Peyer's patch (tissue), 4 donors: ENCODE measurements around the gene DUSP1.

Experiments
- POLR2A ChIP-seq, 2 donors: fragments of 450-650 bp; IDR thresholded peaks; one replicate each; pipeline ENCODE4 v1.5.1; 2017; ENCODE audit warnings: antibody characterized with exemption in 2 of 2, mild to moderate bottlenecking in 2 of 2, moderate library complexity in 2 of 2
- TF ChIP-seq, protein P1 (sequence below), 6 experiments: fragments of 450-650 bp in 4 of 6; fragments of 200-600 bp in 2 of 6; sonication (generic) in 1 of 6; IDR thresholded peaks; one replicate each; pipeline ENCODE4 v1.5.1; 2017 to 2019; ENCODE audit warnings: antibody characterized with exemption in 6 of 6, mild to moderate bottlenecking in 3 of 6, moderate library complexity in 1 of 6

DNA sequence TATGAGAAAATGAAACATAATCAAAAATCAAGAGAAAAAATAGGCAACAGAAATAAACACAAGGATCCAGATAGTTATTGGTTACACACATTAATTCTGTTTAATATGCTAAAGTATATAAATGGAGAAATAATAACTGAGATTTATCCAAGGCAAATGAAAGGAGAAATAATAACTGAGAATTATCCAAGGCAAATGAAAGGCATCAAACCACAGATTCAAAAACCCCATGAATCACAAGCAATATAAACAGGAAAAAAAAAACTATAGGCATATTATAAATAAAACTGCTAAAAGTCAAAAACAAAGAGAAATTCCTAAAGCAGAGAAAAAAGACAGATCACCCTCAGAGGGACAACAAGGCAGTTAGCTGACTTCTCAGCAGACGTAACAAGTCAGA is 10.9 kb downstream of the DUSP1 start:
- TF ChIP-seq, protein P1, sequence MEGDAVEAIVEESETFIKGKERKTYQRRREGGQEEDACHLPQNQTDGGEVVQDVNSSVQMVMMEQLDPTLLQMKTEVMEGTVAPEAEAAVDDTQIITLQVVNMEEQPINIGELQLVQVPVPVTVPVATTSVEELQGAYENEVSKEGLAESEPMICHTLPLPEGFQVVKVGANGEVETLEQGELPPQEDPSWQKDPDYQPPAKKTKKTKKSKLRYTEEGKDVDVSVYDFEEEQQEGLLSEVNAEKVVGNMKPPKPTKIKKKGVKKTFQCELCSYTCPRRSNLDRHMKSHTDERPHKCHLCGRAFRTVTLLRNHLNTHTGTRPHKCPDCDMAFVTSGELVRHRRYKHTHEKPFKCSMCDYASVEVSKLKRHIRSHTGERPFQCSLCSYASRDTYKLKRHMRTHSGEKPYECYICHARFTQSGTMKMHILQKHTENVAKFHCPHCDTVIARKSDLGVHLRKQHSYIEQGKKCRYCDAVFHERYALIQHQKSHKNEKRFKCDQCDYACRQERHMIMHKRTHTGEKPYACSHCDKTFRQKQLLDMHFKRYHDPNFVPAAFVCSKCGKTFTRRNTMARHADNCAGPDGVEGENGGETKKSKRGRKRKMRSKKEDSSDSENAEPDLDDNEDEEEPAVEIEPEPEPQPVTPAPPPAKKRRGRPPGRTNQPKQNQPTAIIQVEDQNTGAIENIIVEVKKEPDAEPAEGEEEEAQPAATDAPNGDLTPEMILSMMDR (IDR thresholded peaks at IDR 0.05): no peak
- TF ChIP-seq POLR2A (IDR thresholded peaks at IDR 0.05): no peak
